GM21786 (cell line): Measurements from ENCODE around the gene CYB5D1.
"Not testable (repeated sequence)": the region's sequence is repeated elsewhere in the genome, so short reads cannot be mapped to it uniquely, and the experiment has no call there.

Source experiments
- ATAC-seq: cut with Tn5 transposase; IDR thresholded peaks from one replicate; pipeline ENCODE4 v1.9.1; 2021; ENCODE audit not compliant: unreplicated experiment

The CYB5D1 gene, protein sequence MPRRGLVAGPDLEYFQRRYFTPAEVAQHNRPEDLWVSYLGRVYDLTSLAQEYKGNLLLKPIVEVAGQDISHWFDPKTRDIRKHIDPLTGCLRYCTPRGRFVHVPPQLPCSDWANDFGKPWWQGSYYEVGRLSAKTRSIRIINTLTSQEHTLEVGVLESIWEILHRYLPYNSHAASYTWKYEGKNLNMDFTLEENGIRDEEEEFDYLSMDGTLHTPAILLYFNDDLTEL

DNA sequence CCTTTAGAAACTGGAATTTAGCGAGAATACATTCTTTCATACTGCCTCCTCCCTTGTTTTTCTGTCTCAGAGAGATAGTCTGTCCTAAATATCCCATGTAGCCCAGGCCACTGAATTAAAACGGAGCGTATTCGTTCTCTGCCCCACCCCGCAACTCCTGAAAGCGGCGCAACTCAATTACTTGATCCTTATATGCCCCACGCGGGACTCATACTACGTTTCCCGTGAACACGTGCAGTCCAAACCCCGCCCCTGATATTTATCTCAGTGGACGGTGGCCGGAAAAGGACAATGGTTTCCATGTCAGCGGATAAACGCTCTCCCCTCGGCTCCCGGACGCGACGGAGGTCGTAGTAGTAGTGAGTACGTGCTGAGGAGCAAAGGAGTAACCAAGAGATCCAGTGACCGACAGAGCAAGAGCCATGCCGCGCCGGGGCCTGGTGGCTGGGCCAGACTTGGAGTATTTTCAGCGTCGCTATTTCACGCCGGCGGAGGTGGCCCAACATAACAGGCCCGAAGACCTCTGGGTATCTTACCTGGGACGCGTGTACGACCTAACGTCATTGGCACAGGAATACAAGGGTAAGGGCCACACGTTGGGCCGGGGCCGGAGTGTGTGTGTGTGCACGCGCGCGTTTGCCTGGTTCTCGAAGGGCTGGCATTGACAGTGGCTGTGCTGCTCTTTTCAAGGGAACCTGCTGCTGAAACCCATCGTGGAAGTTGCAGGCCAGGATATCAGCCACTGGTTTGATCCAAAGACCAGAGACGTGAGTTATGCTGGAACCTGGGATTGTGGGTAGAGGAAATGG is at the start of gene CYB5D1:
TSS of gene CYB5D1 (plus strand) at position 291 of the 809 bp plus-strand sequence. CDS start at position 423, 132 bp downstream.
- peak; percentile 16 for ATAC-seq

GRCh38 chr17:7809086-7809790 is 48.6 kb upstream of the CYB5D1 start:
- no peak for ATAC-seq

GRCh38 chr17:7809791-7810343 is 47.9 kb upstream of the CYB5D1 start:
- not testable (repeated sequence) for ATAC-seq

GRCh38 chr17:7811251-7811650 is 46.6 kb upstream of the CYB5D1 start:
- ATAC-seq, result no peak

GRCh38 chr17:7814969-7815368 is 42.8 kb upstream of the CYB5D1 start:
- ATAC-seq, result no peak

- ATAC-seq, result no peak
Observed at GRCh38 chr17:7816926-7817642, 40.7 kb upstream of the CYB5D1 start.

DNA sequence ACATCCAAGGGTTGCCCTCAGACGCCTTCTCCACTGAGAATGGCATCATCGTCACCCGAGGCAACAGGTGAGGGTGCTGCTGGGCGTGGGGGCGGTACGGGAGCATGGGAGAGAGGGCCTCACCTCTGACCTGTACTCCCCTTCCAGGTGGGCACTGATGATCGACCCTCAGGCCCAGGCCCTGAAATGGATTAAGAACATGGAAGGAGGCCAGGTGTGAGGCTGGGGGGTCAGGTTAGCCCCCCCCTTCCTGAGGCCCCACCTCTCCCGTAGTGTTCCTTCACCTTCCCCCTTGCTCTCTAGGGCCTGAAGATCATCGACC is 40.2 kb upstream of the CYB5D1 start:
- no peak for ATAC-seq

DNA sequence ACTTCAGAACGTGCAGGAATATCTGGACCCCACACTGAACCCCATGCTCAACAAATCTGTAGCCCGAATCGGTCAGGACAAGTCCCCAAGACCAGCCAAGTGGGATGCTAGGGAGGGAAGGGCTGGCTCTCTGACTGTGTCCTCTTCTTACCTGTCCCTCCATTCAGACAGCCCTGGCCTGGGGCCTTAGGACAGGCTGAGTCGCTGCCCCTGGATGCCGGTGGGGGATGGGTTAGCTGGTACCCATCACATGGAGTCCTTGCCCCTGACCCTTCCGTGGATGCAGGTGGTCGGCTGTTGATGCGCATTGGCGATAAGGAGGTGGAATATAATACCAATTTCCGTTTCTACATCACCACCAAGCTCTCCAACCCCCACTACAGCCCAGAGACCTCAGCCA is 39.8 kb upstream of the CYB5D1 start:
- no peak for ATAC-seq

DNA sequence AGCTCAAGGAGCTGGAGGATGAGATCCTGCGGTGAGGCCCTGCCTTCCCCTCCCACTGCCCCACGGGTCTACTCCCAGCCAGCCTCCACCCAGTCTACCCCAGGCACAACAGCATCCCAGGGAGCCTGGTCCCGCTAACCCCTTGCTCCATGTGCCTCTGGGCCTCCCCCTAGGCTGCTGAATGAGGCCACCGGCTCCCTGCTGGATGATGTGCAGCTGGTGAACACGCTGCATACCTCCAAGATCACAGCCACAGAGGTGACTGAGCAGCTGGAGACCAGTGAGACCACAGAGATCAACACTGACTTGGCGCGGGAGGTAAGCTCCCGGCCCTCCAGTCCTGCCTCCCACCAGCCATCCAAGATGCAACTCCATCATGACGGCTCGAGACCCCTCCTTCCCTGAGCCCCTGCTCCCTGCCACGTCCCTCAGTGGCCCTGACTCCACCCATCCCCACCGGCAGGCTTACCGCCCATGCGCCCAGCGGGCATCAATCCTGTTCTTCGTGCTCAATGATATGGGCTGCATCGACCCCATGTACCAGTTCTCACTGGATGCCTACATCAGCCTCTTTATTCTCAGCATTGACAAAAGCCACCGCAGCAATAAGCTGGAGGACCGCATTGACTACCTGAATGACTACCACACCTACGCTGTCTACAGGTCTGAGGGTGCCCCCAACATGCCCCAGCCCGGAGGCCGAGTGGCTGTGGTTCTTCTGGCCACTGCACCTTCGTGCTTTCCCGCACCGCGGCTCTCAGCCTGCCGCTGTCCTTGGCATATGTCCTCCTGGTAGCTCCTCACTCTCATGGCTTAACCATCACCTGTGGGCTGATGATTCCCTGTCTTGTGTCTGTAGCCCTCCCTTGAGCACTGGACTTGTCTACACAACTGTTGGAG is 38.8 kb upstream of the CYB5D1 start:
- no peak for ATAC-seq

- no peak for ATAC-seq
Observed at GRCh38 chr17:7820231-7820630, 37.6 kb upstream of the CYB5D1 start.

- no peak for ATAC-seq
Observed at GRCh38 chr17:7822126-7822525, 35.7 kb upstream of the CYB5D1 start.

DNA sequence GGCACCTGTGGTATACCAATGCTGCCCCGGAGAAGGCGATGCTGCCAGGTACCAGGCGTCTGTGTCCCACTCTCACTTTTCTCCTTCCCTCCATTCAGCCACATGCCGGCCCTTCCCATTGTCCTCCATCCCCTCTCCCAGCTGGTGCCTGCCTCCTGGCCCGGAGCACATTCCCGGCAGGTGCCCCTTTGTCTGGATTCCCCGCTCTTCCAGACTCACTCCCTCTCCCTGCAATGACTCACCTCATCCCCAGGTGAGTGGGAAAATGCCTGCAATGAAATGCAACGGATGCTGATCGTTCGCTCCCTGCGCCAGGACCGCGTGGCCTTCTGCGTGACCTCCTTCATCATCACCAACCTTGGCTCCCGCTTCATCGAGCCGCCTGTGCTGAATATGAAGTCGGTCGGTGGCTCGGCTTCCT is 34.2 kb upstream of the CYB5D1 start:
- no peak for ATAC-seq

DNA sequence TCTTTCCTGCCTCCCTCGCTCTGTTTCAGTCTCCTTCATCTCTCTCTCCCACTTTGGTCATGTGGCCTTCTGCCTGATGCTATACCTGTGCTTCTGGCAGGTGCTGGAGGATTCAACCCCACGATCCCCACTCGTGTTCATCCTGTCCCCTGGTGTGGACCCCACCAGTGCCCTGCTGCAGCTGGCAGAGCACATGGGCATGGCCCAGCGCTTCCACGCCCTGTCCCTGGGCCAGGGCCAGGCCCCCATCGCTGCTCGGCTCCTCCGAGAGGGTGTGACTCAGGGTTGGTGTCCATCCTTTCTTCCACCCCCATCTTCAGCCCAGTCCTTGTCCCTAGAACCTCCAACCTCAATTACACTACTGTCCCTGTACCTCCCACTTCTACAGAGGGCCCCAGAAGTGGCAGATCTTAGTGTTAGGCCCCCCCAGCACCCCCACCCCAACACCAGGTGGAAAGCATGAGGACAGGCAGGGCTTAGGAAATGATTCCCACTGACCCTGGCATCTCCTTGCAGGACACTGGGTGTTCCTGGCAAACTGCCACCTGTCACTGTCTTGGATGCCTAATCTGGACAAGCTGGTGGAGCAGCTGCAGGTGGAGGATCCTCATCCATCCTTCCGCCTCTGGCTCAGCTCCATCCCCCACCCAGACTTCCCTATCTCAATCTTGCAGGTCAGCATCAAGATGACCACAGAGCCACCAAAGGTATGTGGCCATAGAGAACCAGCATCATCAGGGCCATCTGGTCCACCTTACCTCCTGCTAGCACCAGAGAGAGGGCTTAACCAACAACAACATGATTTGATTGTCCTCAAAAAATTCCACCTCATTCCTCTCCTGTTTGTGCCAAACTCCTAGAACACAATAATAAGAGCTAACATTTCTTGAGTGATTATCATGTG is 33.5 kb upstream of the CYB5D1 start:
- no peak for ATAC-seq

GRCh38 chr17:7825206-7825990 is 32.4 kb upstream of the CYB5D1 start:
- ATAC-seq, result no peak

GRCh38 chr17:7830616-7831015 is 27.2 kb upstream of the CYB5D1 start:
- no peak for ATAC-seq

DNA sequence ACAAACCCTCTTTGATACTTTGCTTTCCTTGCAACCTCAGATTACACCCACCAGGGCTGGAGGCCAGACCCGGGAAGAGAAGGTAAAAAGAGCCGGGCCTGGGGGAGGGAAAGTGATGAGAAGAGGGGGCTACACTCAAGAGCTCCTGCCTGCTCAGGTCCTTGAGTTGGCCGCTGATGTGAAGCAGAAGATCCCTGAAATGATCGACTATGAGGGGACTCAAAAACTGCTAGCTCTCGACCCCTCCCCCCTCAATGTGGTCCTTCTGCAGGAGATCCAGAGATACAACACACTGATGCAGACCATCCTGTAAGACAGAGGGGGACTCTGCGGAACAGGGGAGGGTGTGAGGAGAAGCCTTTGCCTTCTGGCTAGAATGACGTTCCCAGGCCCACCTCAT is 26.6 kb upstream of the CYB5D1 start:
- no peak for ATAC-seq

DNA sequence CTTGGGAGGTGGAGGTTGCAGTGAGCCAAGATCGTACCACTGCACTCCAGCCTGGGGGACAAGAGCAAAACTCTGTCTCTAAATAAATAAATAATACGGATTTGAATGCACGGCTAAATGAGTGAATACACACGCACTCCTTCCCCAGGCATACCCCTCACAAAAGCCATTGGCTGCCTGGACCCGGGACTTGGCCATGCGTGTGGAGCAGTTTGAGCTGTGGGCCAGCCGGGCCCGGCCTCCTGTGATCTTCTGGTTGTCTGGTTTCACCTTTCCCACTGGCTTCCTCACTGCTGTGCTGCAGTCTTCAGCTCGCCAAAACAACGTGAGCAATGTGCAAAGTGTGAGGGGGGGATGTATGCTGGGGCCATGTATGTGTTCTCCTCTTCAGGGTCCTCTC is 25.4 kb upstream of the CYB5D1 start:
- no peak for ATAC-seq
